Panc1 (cell line): ENCODE measurements around the gene PPP1CA. TPM values are rescaled to one million over a fixed set of nuclear protein-coding genes. Genes with fewer than 3 reads are reported as not detected.

ENCODE experiments used
- ATAC-seq: fragments of 200-7000 bp; cut with Tn5 transposase; 2 replicates; pipeline ENCODE4 v1.9.1; 2020; ENCODE audit warnings: mild to moderate bottlenecking, moderate library complexity
- BruUV-seq: library from RNA; stranded (reverse); fragments of 400-500 nt; replicated peaks from 2 replicates; lab custom pipeline; 2021; lab: Mats Ljungman, UMichigan
- CTCF ChIA-PET: fragments of 300-600 bp; sonication (Branson Sonifier 250); formaldehyde crosslinking; loops from one replicate; lab custom pipeline; 2022; ENCODE audit warnings: antibody characterized with exemption; lab: Charles Lee
- POLR2A ChIA-PET: fragments of 300-600 bp; sonication (Branson Sonifier 250); formaldehyde crosslinking; loops from one replicate; lab custom pipeline; 2022; ENCODE audit warnings: antibody characterized with exemption; lab: Charles Lee
- DNase-seq: peaks from one replicate; pipeline ENCODE4 v3.0.0-alpha.2; 2010; ENCODE audit warnings: low read depth, low spot score
- H3K27ac ChIP-seq: 2 replicates; pipeline ENCODE4 v1.5.1; 2011; ENCODE audit warnings: mild to moderate bottlenecking, low read length, inconsistent platforms
- H3K27me3 ChIP-seq: fragments of 200-500 bp; sonication (Bioruptor generic); 2 replicates; pipeline ENCODE4 v1.6.0; 2014; ENCODE audit warnings: low read length, inconsistent platforms; ENCODE audit not compliant: control insufficient read depth, insufficient read depth
- H3K36me3 ChIP-seq: fragments of 200-500 bp; sonication (Bioruptor generic); 2 replicates; pipeline ENCODE4 v1.5.1; 2014; ENCODE audit warnings: inconsistent platforms, mild to moderate bottlenecking, low read length, moderate library complexity; ENCODE audit not compliant: control insufficient read depth, insufficient read depth
- H3K4me1 ChIP-seq: 2 replicates; pipeline ENCODE4 v1.5.1; 2011; ENCODE audit warnings: inconsistent platforms, mild to moderate bottlenecking, low read length, moderate library complexity; ENCODE audit not compliant: control insufficient read depth, insufficient read depth
- H3K4me3 ChIP-seq, 2 experiments: 2 replicates each; pipeline ENCODE4 v1.5.1; 2011 to 2012; ENCODE audit warnings: low read depth in 2 of 2, low read length in 2 of 2, mild to moderate bottlenecking in 2 of 2, inconsistent platforms in 1 of 2, moderate library complexity in 1 of 2
- H3K9me3 ChIP-seq: fragments of 200-500 bp; sonication (Bioruptor generic); 2 replicates; pipeline ENCODE4 v1.5.1; 2014; ENCODE audit warnings: low read depth, mild to moderate bottlenecking, inconsistent platforms, low read length, moderate library complexity; ENCODE audit not compliant: control insufficient read depth, insufficient read depth
- CTCF ChIP-seq: fragments of 450-650 bp; IDR thresholded peaks from 2 replicates; pipeline ENCODE4 v1.5.1; 2017; ENCODE audit warnings: mild to moderate bottlenecking
- POLR2AphosphoS5 ChIP-seq: IDR thresholded peaks from 2 replicates; pipeline ENCODE4 v1.6.1; 2012; ENCODE audit warnings: mild to moderate bottlenecking, low read depth, low read length, moderate library complexity
- REST ChIP-seq, 2 experiments: IDR thresholded peaks; 2 replicates each; pipeline ENCODE4 v1.6.1; 2011 to 2012; ENCODE audit warnings: low read depth in 2 of 2, control low read depth in 1 of 2, low read length in 1 of 2, mild to moderate bottlenecking in 1 of 2, moderate library complexity in 1 of 2; ENCODE audit not compliant: insufficient read depth in 1 of 2
- SIN3A ChIP-seq: IDR thresholded peaks from 2 replicates; pipeline ENCODE4 v1.6.1; 2012; ENCODE audit warnings: low read depth, mild to moderate bottlenecking, low read length, moderate library complexity, borderline replicate concordance; ENCODE audit not compliant: insufficient read depth
- TCF7L2 ChIP-seq: IDR thresholded peaks from 2 replicates; pipeline ENCODE4 v1.6.1; 2011; ENCODE audit warnings: mild to moderate bottlenecking, low read depth, low read length, inconsistent platforms
- in situ Hi-C: cut with HindIII; loops from 2 replicates; pipeline ENCODE4 v1.10.0; 2016; ENCODE audit warnings: low sequenced_read_pairs, low pct_unique_long_range_greater_than_20kb
- intact Hi-C: fragments of 100-400 bp; cut with micrococcal nuclease; formaldehyde crosslinking; loops from one replicate; pipeline ENCODE4 v1.10.0; 2022; ENCODE audit not compliant: unreplicated experiment
- total RNA-seq: library from RNA; stranded (reverse); gene quantifications from one replicate; pipeline ENCODE4 v1.2.1, GENCODE V29; 2021; ENCODE audit not compliant: unreplicated experiment

The PPP1CA gene
- total RNA-seq, 1 experiment from 2014 or later, result 361 TPM

GRCh38 chr11:67439321-67440228 lies 37.9 kb upstream of the PPP1CA start:
- in situ Hi-C loops, result no loop called here
- Histone ChIP-seq H3K9me3 (no peaks in the 10 kb centered on the region), H3K4me3 (no peak overlapping the region), H3K36me3 (peaks cover 2% of the 10 kb centered on the region; the same call in 1 of the 2 replicates), H3K27me3 (no peaks in the 10 kb centered on the region), H3K4me1 (peaks cover 70% of the 10 kb centered on the region), H3K27ac (peak overlapping the region; percentile 79; the same call in 1 of the 2 replicates)
- no TSS peak for BruUV-seq
- ATAC-seq (peak; percentile 43), DNase-seq (no peak)
- intact Hi-C loops, result no loop called here
- CTCF ChIA-PET, result interaction anchor here (0.6 to 0.9 kb wide), 3 partner anchors 12 to 26 kb away, joined by 3 read pairs; no protein-coding TSS in a partner anchor
- POLR2A ChIA-PET, result interaction anchor here (0.6 kb wide), 1 partner anchor 64 kb away, joined by 3 read pairs; no protein-coding TSS in a partner anchor
- TF ChIP-seq SIN3A, result no peak
- peak in 1 of 2 experiments; percentile 34; a peak in 1 of 4 replicates for TF ChIP-seq REST (IDR thresholded peaks at IDR 0.05; ENCODE audit: insufficient read depth in 1 of 2, low read depth in 2 of 2, low read length in 1 of 2)
- TF ChIP-seq TCF7L2, result no peak
- no peak; the same call in 1 of the 2 replicates for TF ChIP-seq POLR2AphosphoS5

- H3K36me3 ChIP-seq, result peaks cover 2% of the 10 kb centered on the region; the same call in 1 of the 2 replicates
- no peaks in the 10 kb centered on the region for H3K27me3 ChIP-seq
- H3K4me1 ChIP-seq, result peaks cover 76% of the 10 kb centered on the region
- TF ChIP-seq CTCF (no peak), REST (IDR thresholded peaks at IDR 0.05; ENCODE audit: insufficient read depth in 1 of 2, low read depth in 2 of 2, low read length in 1 of 2) (no peak), POLR2AphosphoS5 (peak; percentile 68; the same call in 1 of the 2 replicates), SIN3A (0 out of 2 replicates have a peak, but pooled peaks have one; percentile 23), TCF7L2 (no peak)
- ATAC-seq, result peak; percentile 36
- DNase-seq, result no peak
- intact Hi-C loops (no loop called here), in situ Hi-C loops (no loop called here)
- POLR2A ChIA-PET, result no interaction called here
- CTCF ChIA-PET, result interaction anchor here (0.6 to 0.9 kb wide), 5 partner anchors 13 to 68 kb away, joined by 3 read pairs; no protein-coding TSS in a partner anchor
- H3K27ac ChIP-seq, result peak overlapping the region; percentile 79
- H3K4me3 ChIP-seq, result no peak overlapping the region
- BruUV-seq, result TSS peak; percentile 58
- H3K9me3 ChIP-seq, result no peaks in the 10 kb centered on the region
These were observed 36.7 kb upstream of the PPP1CA start for GRCh38 chr11:67438158-67438902.
